ENCODE results near the gene DENND4A. TPM values are rescaled to one million over a fixed set of nuclear protein-coding genes. Genes with fewer than 3 reads are reported as not detected.

The DENND4A gene
- total and polyA plus RNA-seq, 4 donors: 7.0 to 52.8 (median 17.4) TPM

DNA sequence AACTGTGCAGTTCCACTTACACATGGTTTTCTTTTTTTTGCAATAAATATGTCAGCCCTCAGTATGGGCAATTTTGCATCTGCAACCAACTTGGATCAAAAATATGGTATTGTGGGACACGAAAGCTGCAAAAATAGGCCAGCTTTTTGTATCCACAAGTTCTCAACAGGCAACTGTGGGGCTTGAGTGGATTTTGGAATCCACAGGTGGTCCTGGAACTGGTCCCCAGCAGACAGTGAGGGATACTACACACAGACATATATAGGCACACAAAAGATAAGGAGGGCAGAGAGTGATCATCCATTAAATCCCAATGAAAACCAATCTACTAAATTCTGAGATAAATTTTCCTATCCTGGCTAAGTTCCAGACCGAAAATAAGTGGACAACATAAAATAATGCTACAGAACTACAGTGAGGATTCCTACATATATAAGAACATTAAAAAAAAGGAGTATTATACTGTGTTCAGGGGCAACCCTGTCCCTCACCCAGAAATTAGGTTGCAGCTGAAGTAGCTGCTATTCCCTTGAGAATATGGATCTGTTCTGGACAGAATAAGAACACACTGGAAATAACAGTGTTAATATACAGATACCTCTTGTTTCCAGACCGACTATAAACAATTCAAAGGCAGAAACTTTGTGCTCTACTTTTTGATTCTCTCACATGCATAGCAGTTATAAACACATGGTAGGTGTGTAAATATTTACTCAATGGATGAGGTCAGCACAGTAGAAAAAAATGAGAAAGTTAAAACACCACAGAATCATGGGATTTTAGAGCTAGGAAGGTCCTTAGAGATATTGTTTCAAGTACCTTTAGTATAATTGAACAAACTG, 25.4 kb downstream of the DENND4A start:
- ATAC-seq (ENCODE audit: insufficient read depth, low FRiP score): no peak
- Histone ChIP-seq H3K27me3 (ENCODE audit: control insufficient read depth in 3 of 3, insufficient read depth in 3 of 3, low read length in 2 of 3) (no peaks in the 10 kb centered on the region), H3K36me3 (ENCODE audit: control insufficient read depth in 4 of 4, insufficient read depth in 4 of 4, low read length in 4 of 4) (no peaks in the 10 kb centered on the region), H3K9ac (ENCODE audit: insufficient read depth in 1 of 2, low read length in 2 of 2) (no peak overlapping the region), H3K9me3 (ENCODE audit: control insufficient read depth in 4 of 4, insufficient read depth in 3 of 4, low read length in 3 of 4) (no peaks in the 10 kb centered on the region), H3K27ac (ENCODE audit: low read depth in 1 of 2, low read length in 1 of 2) (no peak overlapping the region), H3K4me1 (ENCODE audit: control insufficient read depth in 5 of 5, insufficient read depth in 5 of 5, low read length in 5 of 5) (peaks cover 0 to 25% (median 7%) of the 10 kb centered on the region in 5 donors), H3K4me3 (no peak overlapping the region)
- DNase-seq: peak in 2 of 3 donors; percentile 42 to 44
- TF ChIP-seq, protein P1, sequence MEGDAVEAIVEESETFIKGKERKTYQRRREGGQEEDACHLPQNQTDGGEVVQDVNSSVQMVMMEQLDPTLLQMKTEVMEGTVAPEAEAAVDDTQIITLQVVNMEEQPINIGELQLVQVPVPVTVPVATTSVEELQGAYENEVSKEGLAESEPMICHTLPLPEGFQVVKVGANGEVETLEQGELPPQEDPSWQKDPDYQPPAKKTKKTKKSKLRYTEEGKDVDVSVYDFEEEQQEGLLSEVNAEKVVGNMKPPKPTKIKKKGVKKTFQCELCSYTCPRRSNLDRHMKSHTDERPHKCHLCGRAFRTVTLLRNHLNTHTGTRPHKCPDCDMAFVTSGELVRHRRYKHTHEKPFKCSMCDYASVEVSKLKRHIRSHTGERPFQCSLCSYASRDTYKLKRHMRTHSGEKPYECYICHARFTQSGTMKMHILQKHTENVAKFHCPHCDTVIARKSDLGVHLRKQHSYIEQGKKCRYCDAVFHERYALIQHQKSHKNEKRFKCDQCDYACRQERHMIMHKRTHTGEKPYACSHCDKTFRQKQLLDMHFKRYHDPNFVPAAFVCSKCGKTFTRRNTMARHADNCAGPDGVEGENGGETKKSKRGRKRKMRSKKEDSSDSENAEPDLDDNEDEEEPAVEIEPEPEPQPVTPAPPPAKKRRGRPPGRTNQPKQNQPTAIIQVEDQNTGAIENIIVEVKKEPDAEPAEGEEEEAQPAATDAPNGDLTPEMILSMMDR (IDR thresholded peaks at IDR 0.05; ENCODE audit: control extremely low read depth, extremely low read depth): no peak
- WGBS, 2 donors: 69 to 84% methylated on average over 3 of the region's 3 CpGs

DNA sequence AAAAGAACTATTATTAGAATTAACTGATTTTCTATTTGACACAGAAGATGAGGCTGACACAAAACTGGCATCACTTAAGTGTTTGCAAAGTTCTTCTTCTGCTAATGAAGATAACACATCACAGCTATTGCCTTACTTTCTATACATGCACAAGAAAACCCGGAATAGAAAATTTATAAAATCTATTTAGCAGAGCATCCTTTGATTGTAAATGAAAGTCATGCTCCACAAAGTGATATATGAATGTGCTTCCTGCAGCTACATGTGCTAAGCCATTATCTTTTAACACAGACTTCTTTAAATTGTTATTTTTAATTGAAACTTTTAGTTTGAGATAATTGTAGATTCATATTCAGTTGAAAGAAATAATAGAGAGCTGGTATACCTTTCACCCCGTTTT, 27.0 kb downstream of the DENND4A start:
- no peak for ATAC-seq (ENCODE audit: insufficient read depth, low FRiP score)
- peaks cover 0 to 23% (median 7%) of the 10 kb centered on the region in 5 donors for H3K4me1 ChIP-seq (ENCODE audit: control insufficient read depth in 5 of 5, insufficient read depth in 5 of 5, low read length in 5 of 5)
- H3K9ac ChIP-seq (ENCODE audit: insufficient read depth in 1 of 2, low read length in 2 of 2): no peak overlapping the region
- H3K27me3 ChIP-seq (ENCODE audit: control insufficient read depth in 3 of 3, insufficient read depth in 3 of 3, low read length in 2 of 3): no peaks in the 10 kb centered on the region
- DNase-seq: no peak
- TF ChIP-seq, protein P1 (IDR thresholded peaks at IDR 0.05; ENCODE audit: control extremely low read depth, extremely low read depth): no peak
- H3K4me3 ChIP-seq: no peak overlapping the region
- no peak overlapping the region for H3K27ac ChIP-seq (ENCODE audit: low read depth in 1 of 2, low read length in 1 of 2)
- no peaks in the 10 kb centered on the region for H3K9me3 ChIP-seq (ENCODE audit: control insufficient read depth in 4 of 4, insufficient read depth in 3 of 4, low read length in 3 of 4)
- WGBS, 2 donors: 45 to 46% methylated on average over 2 of the region's 2 CpGs
- H3K36me3 ChIP-seq (ENCODE audit: control insufficient read depth in 4 of 4, insufficient read depth in 4 of 4, low read length in 4 of 4): peaks cover 0 to 1% (median 0%) of the 10 kb centered on the region in 4 donors

DNA sequence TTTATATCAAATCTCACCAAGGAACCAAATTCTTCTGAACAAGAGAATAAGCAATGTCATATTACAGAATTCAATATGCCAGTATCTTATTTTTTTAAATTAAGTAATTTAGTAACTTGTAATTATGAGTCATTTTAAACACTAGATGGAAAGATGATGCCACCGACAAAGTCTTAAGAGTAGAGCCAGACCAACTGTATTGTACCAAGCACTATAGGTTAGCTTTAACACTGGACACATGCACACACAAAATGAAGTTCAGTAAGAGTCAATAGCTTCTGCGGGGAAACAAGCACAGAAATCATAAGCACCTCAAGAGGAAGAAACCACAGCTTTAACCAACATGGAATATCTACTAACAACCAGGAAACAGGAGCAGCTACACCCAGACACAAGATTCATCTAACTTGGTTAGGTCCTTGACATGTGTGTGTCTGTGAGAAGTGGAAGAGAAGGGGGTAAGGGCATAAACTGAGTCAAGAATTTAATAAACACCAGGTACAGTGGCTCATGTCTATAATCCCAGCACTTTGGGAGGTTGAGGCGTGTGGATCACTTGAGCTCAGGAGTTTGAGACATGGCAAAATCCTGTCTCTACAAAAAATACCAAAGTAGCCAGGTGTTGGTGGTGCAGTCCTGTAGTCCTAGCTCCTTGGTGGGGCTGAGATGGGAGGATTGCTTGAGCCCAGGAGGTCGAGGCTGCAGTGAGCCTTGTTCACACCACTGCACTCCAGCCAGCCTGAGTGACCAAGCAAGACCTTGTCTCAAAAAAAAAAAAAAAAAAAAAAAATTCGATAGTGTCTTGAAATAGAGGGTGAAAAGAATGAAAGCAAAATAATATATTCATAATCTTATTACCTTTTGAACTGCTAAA, 28.9 kb downstream of the DENND4A start:
- H3K4me3 ChIP-seq: no peak overlapping the region
- 75 to 83% methylated on average over 5 of the region's 5 CpGs for WGBS, 2 donors
- DNase-seq: no peak
- TF ChIP-seq, protein P1 (IDR thresholded peaks at IDR 0.05; ENCODE audit: control extremely low read depth, extremely low read depth): no peak
- no peaks in the 10 kb centered on the region for H3K27me3 ChIP-seq (ENCODE audit: control insufficient read depth in 3 of 3, insufficient read depth in 3 of 3, low read length in 2 of 3)
- H3K4me1 ChIP-seq (ENCODE audit: control insufficient read depth in 5 of 5, insufficient read depth in 5 of 5, low read length in 5 of 5): peaks cover 0 to 13% (median 7%) of the 10 kb centered on the region in 5 donors
- no peaks in the 10 kb centered on the region for H3K9me3 ChIP-seq (ENCODE audit: control insufficient read depth in 4 of 4, insufficient read depth in 3 of 4, low read length in 3 of 4)
- no peak for ATAC-seq (ENCODE audit: insufficient read depth, low FRiP score)
- H3K27ac ChIP-seq (ENCODE audit: low read depth in 1 of 2, low read length in 1 of 2): no peak overlapping the region
- H3K9ac ChIP-seq (ENCODE audit: insufficient read depth in 1 of 2, low read length in 2 of 2): no peak overlapping the region
- H3K36me3 ChIP-seq (ENCODE audit: control insufficient read depth in 4 of 4, insufficient read depth in 4 of 4, low read length in 4 of 4): peaks cover 0 to 3% (median 0%) of the 10 kb centered on the region in 4 donors

Data from lung (tissue), 12 donors.